UCSD-AML1 (cell line): Measurements from ENCODE around the gene DENND2C.
"Not testable (repeated sequence)": the region's sequence is repeated elsewhere in the genome, so short reads cannot be mapped to it uniquely, and the experiment has no call there.

Experiments
- DNase-seq: peaks from one replicate; lab custom pipeline; 2025; ENCODE audit not compliant: unreplicated experiment; lab: John Stamatoyannopoulos, UW

DENND2C gene

DNA sequence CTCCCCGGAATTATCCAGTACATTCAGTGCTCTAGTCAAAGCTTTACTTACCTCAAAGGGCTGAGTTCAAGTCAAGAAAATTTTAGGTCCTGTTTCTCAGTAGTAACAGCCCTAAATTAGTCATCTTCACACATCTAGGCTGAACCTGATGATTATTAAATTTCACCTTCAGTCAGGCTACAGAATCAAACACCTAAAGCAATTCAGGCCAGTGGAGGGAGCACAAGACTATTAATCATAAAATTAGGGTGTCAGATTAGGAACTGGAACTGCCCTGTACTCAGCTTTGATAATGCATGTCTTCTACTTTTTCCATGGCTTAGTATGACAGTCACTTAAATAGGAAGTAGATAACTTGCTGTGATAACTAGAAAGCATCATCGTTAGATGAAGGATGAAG is 60.0 kb downstream of the DENND2C start:
- DNase-seq, result no peak

DNA sequence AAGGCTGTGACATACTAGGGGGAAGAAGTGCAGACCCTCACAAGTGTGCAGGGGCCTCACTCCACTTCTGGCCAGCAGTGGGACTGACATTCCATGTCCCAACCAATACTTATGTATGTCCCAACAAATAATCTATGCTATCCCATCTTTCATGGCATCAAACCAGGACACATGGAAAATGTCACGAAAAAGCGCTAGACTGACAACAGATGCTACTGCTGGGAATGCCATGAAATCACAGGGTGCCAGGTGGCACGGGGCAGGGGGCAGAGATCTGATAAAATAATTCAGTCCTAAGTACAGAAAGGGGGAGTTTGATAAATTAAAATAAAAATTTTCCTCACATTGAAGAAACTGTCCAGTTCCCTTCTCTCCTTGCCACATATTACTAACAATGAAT is 60.8 kb downstream of the DENND2C start:
- DNase-seq, result no peak

DNA sequence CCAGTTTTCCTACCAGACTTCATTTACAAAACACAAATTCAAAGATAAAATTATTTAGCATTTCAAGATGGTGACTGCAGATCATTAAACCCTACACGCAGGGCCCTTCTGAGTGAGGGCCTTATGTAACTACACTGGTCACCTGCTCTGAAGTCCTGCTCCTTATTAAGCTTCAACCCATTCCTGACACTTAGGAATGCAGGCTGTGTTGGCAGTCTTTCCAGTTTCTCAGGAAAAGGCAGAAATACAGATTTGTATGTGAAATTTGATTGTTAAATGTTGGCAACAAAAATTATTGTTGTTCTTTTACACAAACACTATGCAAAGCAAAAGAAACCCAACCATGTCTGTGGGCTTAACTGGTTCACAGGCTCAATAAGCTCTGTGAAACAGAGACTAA is 62.6 kb downstream of the DENND2C start:
- no peak for DNase-seq

DNA sequence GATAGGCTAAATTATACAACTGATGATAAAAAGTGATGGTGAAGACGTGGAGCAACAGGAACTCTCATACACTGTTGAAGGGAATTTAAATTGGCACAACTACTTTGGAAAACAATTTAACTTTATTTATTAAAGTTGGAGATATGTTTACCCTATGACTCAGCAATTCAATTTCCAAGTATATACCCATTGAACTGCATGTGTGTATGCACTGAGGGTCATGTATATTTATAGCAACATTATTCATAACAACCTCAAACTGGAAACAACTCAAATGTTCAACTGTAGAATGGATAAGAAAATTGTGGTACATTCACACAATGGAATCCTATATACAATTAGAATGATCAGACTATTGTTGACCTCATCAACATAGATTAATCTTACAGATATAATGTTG is 71.9 kb downstream of the DENND2C start:
- no peak for DNase-seq

DNA sequence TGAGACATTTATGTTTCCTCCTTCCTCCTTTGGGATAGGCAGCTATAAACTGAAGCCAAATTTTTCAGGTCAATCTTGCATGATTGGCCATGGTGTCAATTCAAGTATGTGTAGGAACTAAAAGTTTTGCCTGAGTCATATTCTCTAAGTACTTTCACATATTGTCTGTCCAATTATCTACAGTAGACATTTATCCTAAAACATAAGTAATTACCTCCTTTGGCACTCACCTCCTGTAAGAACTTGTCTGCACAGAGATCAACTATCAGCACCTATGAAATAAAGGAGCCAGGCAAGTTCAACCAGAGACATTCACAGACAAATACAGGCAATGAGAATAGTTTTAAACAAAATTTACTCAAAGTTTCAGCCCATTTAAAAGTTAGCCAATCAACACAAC is 74.2 kb downstream of the DENND2C start:
- no peak for DNase-seq

DNA sequence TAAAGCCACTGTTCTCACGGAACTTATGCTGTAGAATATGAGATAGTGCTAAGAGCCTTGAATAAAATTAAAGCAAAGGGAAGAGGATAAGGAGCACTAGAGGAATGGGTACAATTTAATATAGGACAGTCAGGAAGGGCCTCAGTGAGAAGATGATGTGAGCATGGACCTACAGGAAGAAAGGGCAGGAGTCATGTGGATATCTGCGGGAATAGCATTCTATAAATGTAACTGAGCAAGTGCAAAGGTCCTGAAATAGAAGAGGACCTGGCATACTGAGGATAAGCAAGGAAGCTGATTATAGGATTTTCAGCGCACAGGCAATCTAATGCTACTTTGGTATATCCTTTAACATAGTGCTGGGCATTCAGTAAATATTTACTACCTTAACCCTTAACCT is 75.8 kb downstream of the DENND2C start:
- no peak for DNase-seq

DNA sequence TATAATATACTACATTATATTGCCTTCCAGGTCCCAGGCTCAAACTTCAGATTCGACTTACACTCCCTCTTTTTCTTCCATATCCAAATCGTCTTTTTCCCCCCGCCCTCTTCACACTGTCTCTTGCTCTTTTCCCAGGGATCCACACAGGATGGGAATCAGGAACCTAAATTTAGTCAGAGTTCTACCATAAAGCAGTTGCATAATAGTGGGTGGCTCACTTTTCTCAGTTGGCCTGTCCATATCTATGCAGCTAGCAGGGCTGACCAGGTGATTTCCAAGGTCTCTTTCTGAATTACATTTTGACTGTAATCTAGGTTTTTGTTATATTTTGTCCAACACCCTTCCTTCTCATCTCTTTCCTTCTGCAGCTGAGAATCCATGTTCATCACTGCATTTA is 80.7 kb downstream of the DENND2C start:
- DNase-seq, result no peak

DNA sequence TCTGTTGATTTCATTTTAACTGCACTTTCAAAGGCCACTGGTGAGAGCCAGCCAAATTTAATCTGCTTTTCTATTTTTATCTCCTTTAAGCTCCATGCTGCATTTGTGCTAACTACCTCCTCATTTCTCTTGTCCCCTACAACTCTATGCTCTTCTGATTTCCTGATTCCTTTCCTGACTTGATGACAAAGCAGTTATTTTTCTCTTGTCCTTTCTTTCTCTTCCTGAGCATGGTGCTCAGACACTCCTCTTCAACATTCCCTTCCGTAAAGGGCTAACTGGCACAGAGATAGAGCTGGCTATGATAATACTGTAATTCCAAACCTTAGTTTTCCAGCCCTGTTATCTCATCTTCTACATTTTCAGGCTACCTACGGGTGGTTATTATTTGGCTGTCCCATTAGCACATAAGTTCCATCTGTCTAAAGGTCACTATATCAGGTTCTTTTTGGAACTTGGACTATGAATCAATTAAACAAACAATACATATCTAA is 81.6 kb downstream of the DENND2C start:
- no peak for DNase-seq

DNA sequence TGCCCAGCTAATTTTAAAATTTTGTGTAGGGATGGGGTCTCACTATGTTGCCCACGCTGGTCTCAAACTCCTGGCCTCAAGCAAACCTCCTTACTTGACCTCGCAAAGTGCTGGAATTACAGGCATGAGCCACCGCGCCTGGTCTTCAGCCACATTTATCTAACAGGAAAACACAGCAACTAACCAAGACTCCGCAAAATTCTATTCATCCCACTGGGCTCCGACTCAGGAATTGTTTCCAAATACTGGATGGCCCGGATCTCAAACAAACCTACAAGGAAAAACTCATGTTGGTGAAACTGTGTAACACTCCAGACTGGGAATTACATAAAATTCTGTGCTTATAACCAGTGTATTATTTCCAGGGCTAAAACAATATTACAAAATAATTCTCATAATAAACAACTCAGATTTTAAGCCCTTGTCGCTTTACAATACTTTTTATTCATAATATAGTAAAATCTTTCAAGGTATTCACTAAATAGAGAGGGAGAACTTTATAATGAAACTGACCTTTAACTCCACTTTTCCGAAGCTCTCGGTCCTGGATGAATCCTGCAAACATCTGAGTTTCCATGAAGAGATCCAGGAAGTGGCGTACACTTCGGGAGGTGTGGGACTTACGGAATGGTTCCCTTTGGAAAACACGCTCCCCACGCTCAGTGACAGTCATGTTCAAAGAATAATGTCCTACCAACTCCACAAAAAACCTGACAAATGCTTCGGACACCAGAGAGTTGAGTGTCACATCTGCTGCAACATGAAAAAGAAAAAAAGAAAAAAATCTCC is 82.5 kb downstream of the DENND2C start:
- DNase-seq, result no peak

DNA sequence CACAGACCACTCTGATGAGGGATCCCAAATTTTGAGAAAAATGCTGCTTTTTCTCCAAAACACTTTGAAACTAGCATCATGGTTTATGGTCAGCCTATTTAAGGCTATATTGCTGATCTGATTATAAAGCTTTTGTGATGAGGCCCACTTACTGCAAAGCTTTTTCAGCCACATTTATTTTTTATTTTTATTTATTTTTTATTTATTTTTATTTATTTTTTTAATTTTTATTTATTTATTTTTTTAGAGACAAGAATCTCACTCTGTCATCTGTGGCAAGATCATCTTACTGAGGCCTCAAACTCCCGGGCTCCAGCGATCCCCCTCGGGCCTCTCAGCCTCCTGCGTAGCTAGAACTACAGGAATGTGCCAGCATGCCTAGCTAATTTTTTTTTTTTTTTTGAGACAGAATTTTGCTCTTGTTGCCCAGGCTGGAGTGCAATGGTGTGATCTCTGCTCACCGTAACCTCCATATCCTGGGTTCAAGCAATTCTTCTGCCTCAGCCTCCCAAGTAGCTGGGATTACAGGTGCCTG is 83.3 kb downstream of the DENND2C start:
- DNase-seq, result no peak

DNA sequence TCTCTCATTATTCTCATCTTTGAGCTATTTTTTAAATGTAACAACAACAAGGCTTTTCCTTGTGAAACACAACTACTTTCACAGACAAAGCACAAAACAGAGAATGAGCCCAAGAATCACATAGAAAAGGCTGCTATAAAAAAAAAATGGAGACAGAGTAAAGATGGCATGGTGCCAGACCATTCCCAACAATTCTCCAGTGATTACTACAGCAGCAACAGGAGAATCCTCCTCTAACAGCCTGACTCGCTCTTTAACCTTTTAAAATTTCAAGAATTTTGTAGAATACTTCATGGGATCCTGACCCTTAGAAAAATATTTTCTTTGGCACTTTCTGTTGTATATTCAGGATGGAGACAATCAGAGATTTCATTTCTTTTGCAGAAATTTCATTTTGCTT is 84.6 kb downstream of the DENND2C start:
- DNase-seq, result no peak

DNA sequence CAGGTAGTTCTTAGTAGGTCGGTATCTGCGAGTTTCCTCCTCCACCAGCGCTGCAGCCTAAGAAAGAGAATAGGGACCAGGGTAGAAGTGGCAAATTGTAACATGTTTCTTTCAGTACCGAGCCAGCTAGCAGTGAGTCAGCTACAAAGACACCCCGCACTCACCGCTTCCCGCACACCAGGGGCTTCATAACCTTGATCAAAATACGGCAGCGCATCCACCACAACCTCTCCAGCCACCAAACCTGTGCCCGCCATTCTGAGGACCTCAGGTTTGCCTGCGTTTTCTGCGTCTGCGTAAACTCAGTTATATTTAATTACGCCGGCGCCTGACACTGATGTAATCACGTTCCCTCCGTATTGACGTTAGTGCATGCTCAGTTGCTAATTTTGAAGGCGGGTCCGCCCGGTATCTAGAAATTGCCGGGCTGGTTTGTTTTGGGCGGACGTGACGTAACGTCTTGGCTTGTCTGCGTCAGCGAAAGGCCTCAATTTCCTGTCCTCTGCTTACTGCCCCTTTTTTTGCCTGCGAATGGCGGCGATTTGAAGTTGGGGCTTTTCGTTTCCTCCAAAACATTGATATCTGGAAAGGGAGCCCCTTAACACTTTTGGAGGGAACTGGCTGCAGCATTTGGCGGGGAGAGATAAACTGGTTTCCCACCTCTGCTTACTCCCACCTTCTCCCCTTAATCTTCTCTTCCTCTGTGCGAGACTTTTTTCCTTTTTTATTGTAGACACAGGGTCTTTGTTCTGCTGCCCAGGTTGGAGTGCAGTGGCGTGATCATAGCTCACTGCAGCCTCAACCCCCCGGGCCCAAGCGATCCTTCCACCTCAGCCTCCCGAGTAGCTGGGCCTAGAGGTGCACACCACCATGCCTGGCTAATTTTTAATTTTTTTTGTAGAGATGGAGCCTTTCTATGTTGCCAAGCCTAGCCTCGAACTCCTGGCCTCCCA is 88.2 kb downstream of the DENND2C start, which contains the start of gene BCAS2:
TSS of gene BCAS2 (minus strand) at position 281 of the 953 bp plus-strand sequence. CDS start at position 257, 24 bp downstream.
- peak; percentile 93 for DNase-seq

DNA sequence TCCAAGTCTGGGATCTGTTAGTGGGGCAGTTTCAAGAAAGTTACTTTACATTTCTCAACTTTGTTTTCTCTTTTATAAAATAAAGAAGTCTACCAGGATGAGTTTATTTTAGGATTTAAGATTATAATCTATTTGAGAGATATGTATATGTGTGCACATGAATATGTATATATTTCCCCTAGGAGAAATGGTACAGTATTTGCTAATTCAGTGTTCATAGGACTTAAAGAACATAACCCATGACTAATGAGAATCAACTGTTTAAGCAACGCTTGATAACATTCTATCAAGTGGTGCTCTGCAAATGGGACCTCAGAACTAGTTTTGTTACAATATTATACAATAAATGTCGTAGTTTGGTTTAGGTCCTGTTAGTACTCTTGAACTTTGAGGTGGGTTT is 95.5 kb downstream of the DENND2C start:
- no peak for DNase-seq

DNA sequence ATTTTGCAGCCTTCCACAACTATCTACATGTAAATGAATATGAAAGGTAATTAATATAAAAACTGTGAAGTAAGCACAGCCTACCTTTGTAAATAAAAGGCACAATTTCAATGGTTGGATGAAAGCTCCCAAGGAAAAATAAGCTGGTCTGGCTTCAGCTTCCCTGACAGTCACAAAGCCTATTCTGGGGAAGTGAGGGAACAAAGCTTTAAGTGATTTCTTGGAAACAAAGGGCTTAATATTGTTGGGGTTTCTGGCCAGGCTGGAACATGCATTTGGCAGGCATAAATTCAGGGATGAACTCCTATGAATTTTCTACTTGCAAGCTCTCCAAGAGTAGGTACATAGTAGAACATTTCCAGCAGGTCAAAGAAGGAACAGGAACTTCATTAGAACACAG is 105.7 kb downstream of the DENND2C start:
- DNase-seq, result no peak

DNA sequence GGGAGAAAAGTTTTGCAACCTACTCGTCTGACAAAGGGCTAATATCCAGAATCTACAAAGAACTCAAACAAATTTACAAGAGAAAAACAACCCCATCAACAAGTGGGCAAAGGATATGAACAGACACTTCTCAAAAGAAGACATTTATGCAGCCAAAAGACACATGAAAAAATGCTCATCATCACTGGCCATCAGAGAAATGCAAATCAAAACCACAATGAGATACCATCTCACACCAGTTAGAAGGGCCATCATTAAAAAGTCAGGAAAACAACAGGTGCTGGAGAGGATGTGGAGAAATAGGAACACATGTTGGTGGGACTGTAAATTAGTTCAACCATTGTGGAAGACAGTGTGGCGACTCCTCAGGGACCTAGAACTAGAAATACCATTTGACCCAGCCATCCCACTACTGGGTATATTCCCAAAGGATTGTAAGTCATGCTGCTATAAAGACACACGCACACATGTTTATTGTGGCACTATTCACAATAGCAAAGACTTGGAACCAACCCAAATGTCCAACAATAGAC is 106.8 kb downstream of the DENND2C start:
- not testable (repeated sequence) for DNase-seq

DNA sequence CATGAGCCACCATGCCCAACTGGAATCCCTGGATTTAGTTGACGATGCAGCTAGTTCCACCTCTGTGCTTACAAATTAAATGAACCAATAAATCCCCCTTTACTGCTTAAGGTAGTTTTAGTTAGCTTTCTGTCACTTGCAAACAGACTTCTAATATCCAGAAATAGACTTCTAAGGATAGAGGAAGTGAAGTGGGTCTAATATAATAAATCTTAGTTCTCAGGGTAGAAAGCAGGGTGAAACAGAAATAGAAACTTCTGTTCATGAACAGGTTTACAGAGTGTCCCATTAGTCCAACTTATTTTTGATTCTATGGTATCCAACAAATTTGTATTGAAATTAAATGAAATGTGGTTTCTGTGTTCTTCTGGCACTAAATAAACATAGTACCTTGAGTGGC is 108.5 kb downstream of the DENND2C start:
- no peak for DNase-seq

DNA sequence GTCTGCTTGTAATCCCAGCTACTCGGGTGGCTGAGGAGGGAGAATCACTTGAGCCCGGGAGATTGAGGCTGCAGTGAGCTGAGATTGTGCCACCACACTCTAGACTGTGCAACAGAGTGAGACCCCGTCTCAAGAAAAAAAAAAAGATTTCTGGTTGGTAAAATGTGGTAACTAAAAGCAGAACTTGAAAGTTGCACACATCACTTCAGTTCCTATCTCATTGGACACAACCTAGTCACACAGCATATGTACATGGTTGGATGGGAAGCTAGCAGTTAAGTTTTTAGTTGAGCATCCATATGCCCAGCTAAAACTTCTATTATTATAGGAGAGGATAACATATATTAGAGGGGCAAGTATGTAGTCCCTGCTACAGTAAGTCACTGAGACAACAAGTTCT is 110.5 kb downstream of the DENND2C start:
- no peak for DNase-seq

DNA sequence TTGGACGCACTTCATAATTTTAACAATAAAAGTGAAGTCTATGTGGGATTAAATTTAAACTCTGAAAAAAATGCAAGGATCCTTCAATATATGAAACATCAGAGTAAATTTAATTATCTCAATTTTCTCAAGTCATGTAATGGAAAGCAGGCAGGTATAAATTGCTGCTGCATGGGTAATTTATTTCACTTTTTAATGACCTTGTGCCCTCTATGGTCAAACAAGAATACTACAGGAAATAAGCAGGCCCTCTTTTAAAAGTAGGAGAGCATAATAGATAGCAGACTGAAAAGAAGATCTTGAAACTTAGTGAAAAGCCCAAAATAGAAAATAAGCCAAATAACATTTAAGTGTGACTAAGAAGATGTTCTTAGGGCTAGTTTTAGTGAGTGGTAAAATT is 111.3 kb downstream of the DENND2C start:
- no peak for DNase-seq

DNA sequence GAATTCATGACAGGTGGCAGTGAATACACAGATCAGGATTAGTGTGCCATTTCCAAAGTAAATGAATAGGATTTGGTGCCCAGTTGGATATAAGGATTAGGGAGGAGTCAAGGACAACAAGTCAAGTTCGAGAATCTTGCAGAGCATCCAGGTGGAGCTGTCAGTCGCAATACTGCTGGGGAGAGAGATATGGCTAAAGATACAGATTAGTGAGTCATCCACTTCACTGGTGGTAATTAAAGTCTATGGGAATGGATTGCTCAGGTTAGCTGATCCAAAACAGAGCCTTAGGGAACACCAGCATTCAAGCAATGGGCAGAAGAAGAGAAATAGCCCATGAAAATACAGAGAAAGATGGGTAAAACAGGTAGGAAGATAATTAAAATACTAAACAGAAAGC is 115.3 kb downstream of the DENND2C start:
- no peak for DNase-seq

DNA sequence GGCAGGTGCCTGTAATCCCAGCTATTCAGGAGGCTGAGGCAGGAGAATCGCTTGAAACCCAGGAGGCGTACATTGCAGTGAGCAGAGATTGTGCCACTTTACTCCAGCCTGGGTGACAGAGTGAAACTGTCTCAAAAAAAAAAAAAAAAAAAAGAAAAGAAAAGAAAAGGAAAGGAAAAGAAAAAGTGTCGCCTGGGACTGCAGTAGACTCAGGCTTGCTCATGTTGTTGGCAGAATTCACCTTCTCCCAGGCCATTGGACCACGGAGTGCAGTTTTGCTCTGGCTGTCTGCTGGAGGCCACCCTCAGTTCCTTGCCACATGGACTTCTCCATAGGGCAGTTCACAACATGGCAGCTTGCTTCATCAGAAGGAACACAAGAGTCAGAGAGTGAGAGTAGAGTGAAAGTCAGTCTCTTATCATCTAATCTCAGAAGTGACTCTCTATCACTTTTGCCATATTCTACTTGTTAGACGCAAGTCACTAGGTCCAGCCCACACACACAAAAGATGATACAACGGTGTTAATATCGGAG is 117.7 kb downstream of the DENND2C start:
- no peak for DNase-seq

DNA sequence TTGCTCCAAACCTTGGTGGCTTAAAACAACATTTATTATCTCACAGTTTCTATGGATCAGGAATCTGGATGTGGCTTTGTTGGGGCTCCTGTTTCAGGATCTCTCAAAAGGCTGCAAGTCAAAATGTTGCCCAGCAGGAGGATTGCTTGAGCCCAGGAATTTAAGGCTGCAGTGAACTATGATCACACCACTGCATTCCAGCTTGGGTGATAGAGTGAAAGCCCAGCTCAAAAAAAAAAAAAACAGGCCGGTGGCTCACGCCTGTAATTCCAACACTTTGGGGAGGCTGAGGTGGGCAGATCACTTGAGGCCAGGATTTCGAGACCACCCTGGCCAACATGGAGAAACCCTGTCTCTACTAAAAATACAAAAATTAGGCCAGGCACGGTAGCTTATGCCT is 118.4 kb downstream of the DENND2C start:
- DNase-seq, result no peak
